ENCODE measurements around the gene INPP4A. TPM values are rescaled to one million over a fixed set of nuclear protein-coding genes. Genes with fewer than 3 reads are reported as not detected.
"Not testable (repeated sequence)": the region's sequence is repeated elsewhere in the genome, so short reads cannot be mapped to it uniquely, and the experiment has no call there.

INPP4A gene
- polyA plus RNA-seq, 1 experiment, result 12.9 TPM

DNA sequence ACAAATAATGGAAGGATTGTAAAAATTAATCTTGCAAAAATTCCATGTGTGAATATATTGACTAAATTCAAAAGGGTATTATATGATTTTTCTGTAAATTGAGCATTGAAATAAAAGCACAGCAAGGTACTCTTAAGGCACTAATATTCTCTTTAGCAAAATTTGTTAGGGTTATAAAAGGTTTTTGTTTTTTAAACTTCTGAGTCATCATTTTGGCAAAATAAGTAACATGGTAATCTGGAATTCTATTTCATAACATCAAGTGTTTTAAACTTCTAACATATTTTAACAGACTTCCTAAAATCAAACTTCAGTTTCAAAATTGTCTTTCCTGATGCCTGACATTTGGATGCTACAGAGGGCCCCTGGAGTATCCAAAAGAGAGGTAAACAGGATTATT, 12.5 kb upstream of the INPP4A start:
- CTCF ChIA-PET, result no interaction called here
- TF ChIP-seq, protein P1, sequence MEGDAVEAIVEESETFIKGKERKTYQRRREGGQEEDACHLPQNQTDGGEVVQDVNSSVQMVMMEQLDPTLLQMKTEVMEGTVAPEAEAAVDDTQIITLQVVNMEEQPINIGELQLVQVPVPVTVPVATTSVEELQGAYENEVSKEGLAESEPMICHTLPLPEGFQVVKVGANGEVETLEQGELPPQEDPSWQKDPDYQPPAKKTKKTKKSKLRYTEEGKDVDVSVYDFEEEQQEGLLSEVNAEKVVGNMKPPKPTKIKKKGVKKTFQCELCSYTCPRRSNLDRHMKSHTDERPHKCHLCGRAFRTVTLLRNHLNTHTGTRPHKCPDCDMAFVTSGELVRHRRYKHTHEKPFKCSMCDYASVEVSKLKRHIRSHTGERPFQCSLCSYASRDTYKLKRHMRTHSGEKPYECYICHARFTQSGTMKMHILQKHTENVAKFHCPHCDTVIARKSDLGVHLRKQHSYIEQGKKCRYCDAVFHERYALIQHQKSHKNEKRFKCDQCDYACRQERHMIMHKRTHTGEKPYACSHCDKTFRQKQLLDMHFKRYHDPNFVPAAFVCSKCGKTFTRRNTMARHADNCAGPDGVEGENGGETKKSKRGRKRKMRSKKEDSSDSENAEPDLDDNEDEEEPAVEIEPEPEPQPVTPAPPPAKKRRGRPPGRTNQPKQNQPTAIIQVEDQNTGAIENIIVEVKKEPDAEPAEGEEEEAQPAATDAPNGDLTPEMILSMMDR (IDR thresholded peaks at IDR 0.05; ENCODE audit: low read depth, low read length), result no peak
- Histone ChIP-seq H3K27ac (ENCODE audit: low read depth, low read length) (no peak overlapping the region), H3K9me3 (ENCODE audit: control insufficient read depth, insufficient read depth, low read length) (peaks cover 6% of the 10 kb centered on the region; the same call in 1 of the 2 replicates), H3K4me3 (ENCODE audit: low read depth, low read length) (no peak overlapping the region), H3K27me3 (ENCODE audit: control insufficient read depth, insufficient read depth, low read length) (peaks cover 9% of the 10 kb centered on the region)
- DNase-seq (ENCODE audit: low read depth, low spot score), result no peak
- POLR2A ChIA-PET, result no interaction called here

DNA sequence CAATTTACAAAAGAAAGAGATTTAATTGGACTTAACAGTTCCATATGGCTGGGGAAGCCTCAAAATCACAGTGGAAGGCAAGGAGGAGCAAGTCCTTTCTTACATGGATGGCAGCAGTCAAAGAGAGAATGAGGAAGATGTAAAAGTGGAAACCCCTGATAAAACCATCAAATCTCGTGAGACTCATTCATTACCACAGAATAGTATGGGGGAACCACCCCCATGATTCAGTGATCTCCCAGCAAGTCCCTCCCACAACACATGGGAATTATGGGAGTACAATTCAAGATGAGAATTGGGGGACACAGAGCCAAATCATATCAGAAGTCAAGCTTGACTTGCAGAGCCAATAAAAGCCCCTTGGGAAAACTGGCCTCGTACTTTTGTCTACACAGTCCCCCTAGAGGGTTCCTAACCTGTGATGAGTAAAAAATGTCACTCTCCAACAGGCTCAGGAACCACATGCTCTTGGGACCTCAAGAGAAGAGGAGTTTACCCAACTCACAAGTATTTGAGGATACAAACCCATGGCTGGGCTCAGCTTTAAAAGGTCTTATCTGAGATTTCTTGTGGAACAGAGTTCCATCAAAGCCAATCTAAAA, 11.2 kb upstream of the INPP4A start:
- Histone ChIP-seq H3K9me3 (ENCODE audit: control insufficient read depth, insufficient read depth, low read length) (peaks cover 6% of the 10 kb centered on the region; the same call in 1 of the 2 replicates), H3K27me3 (ENCODE audit: control insufficient read depth, insufficient read depth, low read length) (peaks cover 12% of the 10 kb centered on the region), H3K4me3 (ENCODE audit: low read depth, low read length) (no peak overlapping the region), H3K27ac (ENCODE audit: low read depth, low read length) (no peak overlapping the region)
- TF ChIP-seq, protein P1 (IDR thresholded peaks at IDR 0.05; ENCODE audit: low read depth, low read length), result no peak
- no peak for DNase-seq (ENCODE audit: low read depth, low spot score)
- ChIA-PET CTCF (no interaction called here), POLR2A (no interaction called here)

DNA sequence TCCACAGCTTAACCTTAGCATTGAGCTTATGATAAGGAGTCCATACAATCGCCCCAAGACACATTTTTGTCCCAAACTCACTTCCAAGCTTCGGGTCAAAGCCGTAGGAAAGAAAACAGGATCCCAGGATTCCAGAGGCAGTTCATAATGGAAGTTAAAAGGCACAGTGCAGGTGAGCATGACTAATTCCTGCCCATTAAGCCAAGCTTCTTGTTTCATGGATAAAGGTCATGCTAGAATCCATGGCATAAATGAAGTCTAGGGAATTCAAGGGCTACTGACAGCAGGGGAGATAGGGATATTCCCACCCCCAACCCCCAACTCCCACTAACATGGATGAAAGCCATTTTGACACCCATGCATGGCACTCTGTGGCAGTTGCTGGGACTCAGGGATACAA, 10.2 kb upstream of the INPP4A start:
- Histone ChIP-seq H3K9me3 (ENCODE audit: control insufficient read depth, insufficient read depth, low read length) (peaks cover 6% of the 10 kb centered on the region; the same call in 1 of the 2 replicates), H3K27me3 (ENCODE audit: control insufficient read depth, insufficient read depth, low read length) (peaks cover 12% of the 10 kb centered on the region), H3K4me3 (ENCODE audit: low read depth, low read length) (no peak overlapping the region), H3K27ac (ENCODE audit: low read depth, low read length) (no peak overlapping the region)
- TF ChIP-seq, protein P1 (IDR thresholded peaks at IDR 0.05; ENCODE audit: low read depth, low read length), result no peak
- DNase-seq (ENCODE audit: low read depth, low spot score), result no peak
- CTCF ChIA-PET, result no interaction called here
- POLR2A ChIA-PET, result no interaction called here

DNA sequence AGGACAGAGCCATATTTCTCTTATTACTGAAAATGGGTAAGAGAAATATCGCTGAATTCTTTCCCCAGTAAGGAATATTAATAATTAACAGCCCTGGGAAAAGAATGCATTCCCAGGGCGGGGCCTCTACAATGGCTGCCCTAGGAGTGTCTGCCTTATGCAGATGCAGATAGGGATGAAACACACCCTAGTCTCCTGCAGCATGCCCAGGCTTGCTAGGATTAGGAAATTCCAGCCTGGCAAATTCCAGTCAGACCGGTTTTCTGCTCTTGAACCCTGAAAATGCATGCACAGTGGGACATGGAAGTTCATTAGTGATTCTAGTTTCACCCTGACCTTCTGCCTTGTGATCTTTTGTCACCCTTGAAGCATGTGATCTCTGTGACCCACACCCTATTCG, 9.0 kb upstream of the INPP4A start:
- H3K9me3 ChIP-seq (ENCODE audit: control insufficient read depth, insufficient read depth, low read length); POLR2A ChIA-PET; CTCF ChIA-PET; H3K27ac ChIP-seq (ENCODE audit: low read depth, low read length); H3K4me3 ChIP-seq (ENCODE audit: low read depth, low read length); DNase-seq (ENCODE audit: low read depth, low spot score): not testable (repeated sequence)
- peaks cover 11% of the 10 kb centered on the region for H3K27me3 ChIP-seq (ENCODE audit: control insufficient read depth, insufficient read depth, low read length)

DNA sequence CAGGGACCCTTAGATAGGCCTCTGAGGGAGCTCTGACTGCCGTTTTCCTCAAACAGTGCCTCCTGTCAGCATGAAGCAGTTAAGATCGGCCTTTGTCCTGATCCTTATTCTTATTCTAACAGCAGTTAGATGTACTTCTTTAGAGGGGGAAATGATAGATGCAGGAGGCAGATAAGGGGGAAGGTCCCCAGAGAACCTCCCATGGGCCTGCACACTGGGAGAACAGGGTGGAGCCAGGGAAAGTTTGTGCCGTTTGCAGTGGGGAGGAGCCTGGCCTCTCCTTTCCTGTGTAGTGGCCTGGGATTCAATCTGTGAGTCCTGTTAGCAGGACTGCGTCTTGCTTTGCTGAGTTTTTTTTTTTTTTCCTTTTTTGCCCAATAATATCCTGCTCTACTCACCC, 7.9 kb upstream of the INPP4A start:
- Histone ChIP-seq H3K27ac (ENCODE audit: low read depth, low read length) (no peak overlapping the region), H3K4me3 (ENCODE audit: low read depth, low read length) (no peak overlapping the region), H3K9me3 (ENCODE audit: control insufficient read depth, insufficient read depth, low read length) (peaks cover 6% of the 10 kb centered on the region; the same call in 1 of the 2 replicates), H3K27me3 (ENCODE audit: control insufficient read depth, insufficient read depth, low read length) (peaks cover 11% of the 10 kb centered on the region)
- no peak for DNase-seq (ENCODE audit: low read depth, low spot score)
- ChIA-PET CTCF (no interaction called here), POLR2A (no interaction called here)
- TF ChIP-seq, protein P1 (IDR thresholded peaks at IDR 0.05; ENCODE audit: low read depth, low read length), result no peak

All from AG04450 (cell line).